Left lung (tissue), 10 donors: ENCODE measurements around the gene LAMA5. TPM values are rescaled to one million over a fixed set of nuclear protein-coding genes. Genes with fewer than 3 reads are reported as not detected.

Experiments
- ATAC-seq: fragments of 200-7000 bp; cut with Tn5 transposase; one replicate; pipeline ENCODE4 v1.9.1; 2020; ENCODE audit warnings: moderate library complexity
- DNase-seq, 4 donors: peaks; one replicate each; pipeline ENCODE4 v3.0.0-alpha.2; 2013 to 2020
- H3K27ac ChIP-seq, 2 donors: fragments of 200-600 bp; sonication (generic) in 1 of 2; one replicate each; pipeline versions ENCODE4 v1.5.0 to v1.8.0; 2020 to 2021
- H3K27me3 ChIP-seq, 2 donors: fragments of 200-600 bp; sonication (generic) in 1 of 2; one replicate each; pipeline versions ENCODE4 v1.5.0 to v1.8.0; 2020 to 2021
- H3K36me3 ChIP-seq, 2 donors: fragments of 200-600 bp; sonication (generic) in 1 of 2; one replicate each; pipeline versions ENCODE4 v1.5.0 to v1.8.0; 2020 to 2021
- H3K4me1 ChIP-seq, 2 donors: fragments of 200-600 bp; one replicate each; pipeline ENCODE4 v1.8.0; 2021
- H3K4me3 ChIP-seq, 2 donors: fragments of 200-600 bp; sonication (generic) in 1 of 2; one replicate each; pipeline versions ENCODE4 v1.5.0 to v1.8.0; 2020 to 2021; ENCODE audit warnings: mild to moderate bottlenecking in 1 of 2
- H3K9me3 ChIP-seq, 2 donors: fragments of 200-600 bp; sonication (generic) in 1 of 2; one replicate each; pipeline versions ENCODE4 v1.5.0 to v1.8.0; 2020 to 2021
- intact Hi-C, 2 donors: fragments of 100-400 bp; cut with DNase I; formaldehyde crosslinking; loops; one replicate each; pipeline versions ENCODE4 v1.11.2 to v1.14.2; 2022
- polyA plus RNA-seq, 6 donors: library from polyadenylated mRNA; unstranded; fragments of 120-200 nt; gene quantifications; one replicate each; pipeline ENCODE4 v1.2.1, GENCODE V29; 2013; ENCODE audit not compliant: insufficient read length in 6 of 6
- total RNA-seq, 2 donors: library from RNA; stranded (reverse); fragmentation: NEBNext Ultra II Directional; extraction: Animal tissue kit (Norgen Biotek cat#: 25700); gene quantifications; one replicate each; pipeline ENCODE4 v1.2.1, GENCODE V29; 2021
- TF ChIP-seq, protein P1 (sequence below), 2 donors: fragments of 200-600 bp; sonication (generic) in 1 of 2; IDR thresholded peaks; one replicate each; pipeline versions ENCODE4 v1.5.0 to v1.8.0; 2021; ENCODE audit warnings: antibody characterized with exemption in 2 of 2
- donor health status: DM: no; HTN: yes; CAD: no.
- donor health status: DM: no; HTN: no; CAD: no.

The LAMA5 gene
- total and polyA plus RNA-seq, 8 donors: 123 to 267 (median 158) TPM

GRCh38 chr20:62339647-62340062, 27.5 kb downstream of the LAMA5 start:
- DNase-seq: peak in 1 of 4 donors; percentile 23
- Histone ChIP-seq H3K27ac (no peak overlapping the region), H3K4me1 (no peaks in the 10 kb centered on the region), H3K4me3 (no peak overlapping the region), H3K27me3 (no peaks in the 10 kb centered on the region), H3K9me3 (no peaks in the 10 kb centered on the region), H3K36me3 (peaks cover 0 to 78% of the 10 kb centered on the region in 2 donors)
- ATAC-seq: no peak
- intact Hi-C loops: no loop called here
- TF ChIP-seq, protein P1, sequence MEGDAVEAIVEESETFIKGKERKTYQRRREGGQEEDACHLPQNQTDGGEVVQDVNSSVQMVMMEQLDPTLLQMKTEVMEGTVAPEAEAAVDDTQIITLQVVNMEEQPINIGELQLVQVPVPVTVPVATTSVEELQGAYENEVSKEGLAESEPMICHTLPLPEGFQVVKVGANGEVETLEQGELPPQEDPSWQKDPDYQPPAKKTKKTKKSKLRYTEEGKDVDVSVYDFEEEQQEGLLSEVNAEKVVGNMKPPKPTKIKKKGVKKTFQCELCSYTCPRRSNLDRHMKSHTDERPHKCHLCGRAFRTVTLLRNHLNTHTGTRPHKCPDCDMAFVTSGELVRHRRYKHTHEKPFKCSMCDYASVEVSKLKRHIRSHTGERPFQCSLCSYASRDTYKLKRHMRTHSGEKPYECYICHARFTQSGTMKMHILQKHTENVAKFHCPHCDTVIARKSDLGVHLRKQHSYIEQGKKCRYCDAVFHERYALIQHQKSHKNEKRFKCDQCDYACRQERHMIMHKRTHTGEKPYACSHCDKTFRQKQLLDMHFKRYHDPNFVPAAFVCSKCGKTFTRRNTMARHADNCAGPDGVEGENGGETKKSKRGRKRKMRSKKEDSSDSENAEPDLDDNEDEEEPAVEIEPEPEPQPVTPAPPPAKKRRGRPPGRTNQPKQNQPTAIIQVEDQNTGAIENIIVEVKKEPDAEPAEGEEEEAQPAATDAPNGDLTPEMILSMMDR (IDR thresholded peaks at IDR 0.05): no peak

DNA sequence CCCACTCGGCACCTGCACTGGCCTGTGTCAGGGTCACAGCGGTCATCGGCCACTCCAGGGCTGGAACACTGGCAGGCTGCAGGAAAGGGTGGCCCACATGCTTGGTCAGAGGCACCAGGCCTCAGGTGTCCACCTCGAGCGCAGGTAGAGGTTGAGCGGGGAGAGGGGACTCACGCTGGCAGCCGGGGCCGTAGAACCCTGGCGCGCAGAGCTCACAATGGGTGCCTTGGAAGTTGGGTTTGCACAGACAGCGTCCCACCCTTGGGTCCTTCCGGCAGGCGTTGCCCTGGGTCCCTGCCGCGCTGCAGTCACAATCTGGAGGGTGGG, 28.9 kb downstream of the LAMA5 start:
- no peaks in the 10 kb centered on the region for H3K27me3 ChIP-seq
- no peaks in the 10 kb centered on the region for H3K9me3 ChIP-seq
- no peaks in the 10 kb centered on the region for H3K4me1 ChIP-seq
- H3K4me3 ChIP-seq: no peak overlapping the region
- intact Hi-C loops: no loop called here
- H3K36me3 ChIP-seq: peaks cover 0 to 87% of the 10 kb centered on the region in 2 donors
- TF ChIP-seq, protein P1 (IDR thresholded peaks at IDR 0.05): no peak
- ATAC-seq (no peak), DNase-seq (peak in 1 of 4 donors; percentile 76)
- no peak overlapping the region for H3K27ac ChIP-seq

DNA sequence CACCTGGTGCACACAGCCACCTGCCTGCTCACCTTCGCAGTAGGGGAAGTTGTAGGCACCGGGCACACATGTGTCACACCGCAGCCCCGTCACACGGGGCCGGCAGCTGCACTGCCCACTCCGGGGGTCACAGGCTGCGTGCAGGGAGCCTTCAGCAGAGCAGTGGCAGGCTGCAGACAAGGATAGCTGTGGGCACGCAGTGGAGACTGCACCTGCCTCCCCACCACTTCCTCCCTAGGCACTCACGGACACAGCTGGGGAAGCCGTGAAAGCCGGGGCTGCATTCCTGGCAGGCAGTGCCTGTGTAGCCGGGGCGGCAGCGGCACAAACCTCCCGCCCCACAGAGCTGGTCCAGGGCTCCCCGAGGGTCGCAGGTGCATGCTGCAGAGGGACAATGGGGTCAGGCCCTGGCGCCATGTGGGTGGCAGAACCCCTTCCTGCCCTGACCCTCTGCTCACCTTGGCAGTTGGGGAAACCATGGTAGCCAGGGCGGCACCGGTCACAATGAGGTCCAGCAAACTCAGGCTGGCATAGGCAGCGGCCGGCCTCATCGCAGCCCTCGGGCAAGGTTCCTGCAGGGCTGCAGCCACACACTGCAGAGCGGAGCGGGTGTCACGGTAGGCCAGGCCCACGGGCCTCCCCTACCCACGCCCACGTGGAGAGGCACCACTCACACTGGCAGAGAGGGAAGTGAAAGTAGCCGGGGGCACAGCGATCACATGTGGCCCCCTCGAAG, 29.4 kb downstream of the LAMA5 start:
- intact Hi-C loops: no loop called here
- ATAC-seq (no peak), DNase-seq (no peak)
- H3K27ac ChIP-seq: no peak overlapping the region
- no peaks in the 10 kb centered on the region for H3K27me3 ChIP-seq
- no peaks in the 10 kb centered on the region for H3K9me3 ChIP-seq
- H3K36me3 ChIP-seq: peaks cover 0 to 87% of the 10 kb centered on the region in 2 donors
- TF ChIP-seq, protein P1 (IDR thresholded peaks at IDR 0.05): no peak
- H3K4me1 ChIP-seq: no peaks in the 10 kb centered on the region
- H3K4me3 ChIP-seq: no peak overlapping the region

DNA sequence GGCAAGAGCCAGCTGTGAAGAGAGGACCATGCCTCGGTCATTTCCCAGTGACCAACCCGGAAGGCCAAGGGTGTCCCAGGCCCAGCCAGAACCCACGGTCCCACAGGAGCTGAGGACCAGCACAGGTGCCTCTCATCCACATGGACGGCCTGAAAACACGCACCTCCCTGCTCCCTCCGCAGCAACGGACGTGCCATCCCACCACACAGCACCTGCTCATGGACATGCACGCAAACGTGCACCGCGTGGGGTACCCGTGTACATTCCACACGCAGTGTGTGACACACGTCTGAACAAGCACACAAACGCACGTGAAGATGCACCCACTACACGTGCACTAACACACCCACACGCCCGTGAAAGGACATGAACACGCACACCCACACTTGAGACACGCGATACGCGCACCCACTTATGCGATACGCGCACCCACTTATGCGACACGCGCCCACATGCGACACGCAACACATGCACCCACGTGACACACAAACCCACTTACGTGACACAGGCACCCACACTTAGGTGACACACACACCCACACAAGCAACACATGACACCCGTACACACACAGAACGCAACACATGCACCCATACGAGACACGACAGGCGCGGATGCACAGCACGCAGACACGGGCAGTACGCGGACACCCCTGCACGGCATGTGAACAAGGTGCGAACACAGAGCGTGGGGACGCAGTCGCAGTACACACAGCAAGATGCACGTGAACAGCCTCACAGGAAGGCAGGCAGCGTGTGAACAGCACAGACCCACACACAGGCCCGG, 30.1 kb downstream of the LAMA5 start:
- TF ChIP-seq, protein P1 (IDR thresholded peaks at IDR 0.05): no peak
- no peak overlapping the region for H3K4me3 ChIP-seq
- H3K27ac ChIP-seq: no peak overlapping the region
- peak in 1 of 4 donors; percentile 77 for DNase-seq
- H3K4me1 ChIP-seq: no peaks in the 10 kb centered on the region
- no peaks in the 10 kb centered on the region for H3K27me3 ChIP-seq
- ATAC-seq: no peak
- no peaks in the 10 kb centered on the region for H3K9me3 ChIP-seq
- H3K36me3 ChIP-seq: peaks cover 0 to 89% of the 10 kb centered on the region in 2 donors
- intact Hi-C loops: no loop called here

DNA sequence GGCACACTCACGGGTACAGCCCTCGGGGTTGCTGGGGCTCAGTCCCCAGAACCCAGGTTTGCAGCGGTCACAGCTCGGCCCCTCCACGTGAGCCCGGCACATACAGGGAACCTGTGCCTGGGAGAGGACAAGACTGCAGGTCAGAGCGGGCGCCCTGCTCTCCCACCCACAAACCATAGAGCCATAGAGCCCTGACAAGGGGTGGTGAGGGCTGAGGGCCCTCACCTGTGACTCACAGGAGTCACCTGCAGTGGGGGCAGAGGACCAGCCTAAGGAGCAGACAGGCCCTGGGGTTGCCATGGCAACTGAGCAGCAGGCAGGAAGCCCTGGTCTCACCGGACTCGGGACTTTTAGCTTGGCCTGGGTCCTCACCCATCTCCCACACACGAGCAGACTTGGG, 30.8 kb downstream of the LAMA5 start:
- Histone ChIP-seq H3K27me3 (no peaks in the 10 kb centered on the region), H3K4me3 (no peak overlapping the region), H3K4me1 (no peaks in the 10 kb centered on the region), H3K9me3 (no peaks in the 10 kb centered on the region), H3K27ac (no peak overlapping the region), H3K36me3 (peaks cover 0 to 93% of the 10 kb centered on the region in 2 donors)
- no peak for ATAC-seq
- TF ChIP-seq, protein P1 (IDR thresholded peaks at IDR 0.05): no peak
- intact Hi-C loops: no loop called here
- DNase-seq: peak in 1 of 4 donors; percentile 50
